ENCODE measurements around the gene WDR64. TPM values are rescaled to one million over a fixed set of nuclear protein-coding genes. Genes with fewer than 3 reads are reported as not detected.
"Not testable (repeated sequence)": the region's sequence is repeated elsewhere in the genome, so short reads cannot be mapped to it uniquely, and the experiment has no call there.

WDR64 gene
- total RNA-seq, 6 experiments from 2014 or later: 0.17 to 0.27 TPM; not detected in 4

- TF ChIP-seq, protein P1, sequence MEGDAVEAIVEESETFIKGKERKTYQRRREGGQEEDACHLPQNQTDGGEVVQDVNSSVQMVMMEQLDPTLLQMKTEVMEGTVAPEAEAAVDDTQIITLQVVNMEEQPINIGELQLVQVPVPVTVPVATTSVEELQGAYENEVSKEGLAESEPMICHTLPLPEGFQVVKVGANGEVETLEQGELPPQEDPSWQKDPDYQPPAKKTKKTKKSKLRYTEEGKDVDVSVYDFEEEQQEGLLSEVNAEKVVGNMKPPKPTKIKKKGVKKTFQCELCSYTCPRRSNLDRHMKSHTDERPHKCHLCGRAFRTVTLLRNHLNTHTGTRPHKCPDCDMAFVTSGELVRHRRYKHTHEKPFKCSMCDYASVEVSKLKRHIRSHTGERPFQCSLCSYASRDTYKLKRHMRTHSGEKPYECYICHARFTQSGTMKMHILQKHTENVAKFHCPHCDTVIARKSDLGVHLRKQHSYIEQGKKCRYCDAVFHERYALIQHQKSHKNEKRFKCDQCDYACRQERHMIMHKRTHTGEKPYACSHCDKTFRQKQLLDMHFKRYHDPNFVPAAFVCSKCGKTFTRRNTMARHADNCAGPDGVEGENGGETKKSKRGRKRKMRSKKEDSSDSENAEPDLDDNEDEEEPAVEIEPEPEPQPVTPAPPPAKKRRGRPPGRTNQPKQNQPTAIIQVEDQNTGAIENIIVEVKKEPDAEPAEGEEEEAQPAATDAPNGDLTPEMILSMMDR (IDR thresholded peaks at IDR 0.05): no peak
- no peak for TF ChIP-seq POLR2A (IDR thresholded peaks at IDR 0.05)
- H3K4me1 ChIP-seq: no peaks in the 10 kb centered on the region
- H3K9me3 ChIP-seq: no peaks in the 10 kb centered on the region
- H3K27ac ChIP-seq: no peak overlapping the region
- no peaks in the 10 kb centered on the region for H3K27me3 ChIP-seq
- intact Hi-C loops (cut with DNase I): no loop called here
- 74% methylated on average over 6 of the region's 6 CpGs for WGBS (ENCODE audit: insufficient coverage, low coverage, low lambda C conversion rate, missing lambda C conversion rate)
- ATAC-seq (peak in 1 of 4 donors; percentile 61), DNase-seq (no peak)
- no peak overlapping the region for H3K4me3 ChIP-seq
- H3K36me3 ChIP-seq: no peaks in the 10 kb centered on the region
Observed at GRCh38 chr1:241702442-241703373, 50.6 kb downstream of the WDR64 start.

DNA sequence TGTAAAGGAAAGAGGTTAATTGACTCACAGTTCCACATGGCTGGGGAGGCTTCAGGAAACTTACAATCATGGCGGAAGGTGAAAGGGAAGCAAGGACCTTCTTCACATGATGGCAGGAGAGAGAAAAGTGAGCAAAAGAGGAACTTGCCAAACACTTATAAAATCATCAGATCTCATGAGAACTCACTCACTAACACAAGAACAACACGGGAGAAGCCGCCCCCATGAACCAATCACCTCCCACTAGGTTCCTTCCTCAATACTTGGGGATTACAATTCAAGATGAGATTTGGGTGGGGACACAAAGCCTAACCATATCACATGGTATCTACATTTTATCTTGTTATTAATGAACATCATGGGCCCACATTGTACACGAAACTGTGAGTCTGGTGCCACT is 51.7 kb downstream of the WDR64 start:
- H3K9me3 ChIP-seq; DNase-seq; H3K36me3 ChIP-seq; H3K27me3 ChIP-seq; intact Hi-C loops (cut with DNase I); ATAC-seq; H3K4me3 ChIP-seq; H3K4me1 ChIP-seq; H3K27ac ChIP-seq: not testable (repeated sequence)
- WGBS (ENCODE audit: insufficient coverage, low coverage, low lambda C conversion rate, missing lambda C conversion rate): 83% methylated on average over 4 of the region's 4 CpGs

GRCh38 chr1:241706257-241706656 is 54.2 kb downstream of the WDR64 start:
- TF ChIP-seq POLR2A (IDR thresholded peaks at IDR 0.05): no peak
- TF ChIP-seq, protein P1 (IDR thresholded peaks at IDR 0.05): no peak
- no peaks in the 10 kb centered on the region for H3K27me3 ChIP-seq
- DNase-seq (no peak), ATAC-seq (peak in 1 of 4 donors; percentile 77)
- no peaks in the 10 kb centered on the region for H3K36me3 ChIP-seq
- no peaks in the 10 kb centered on the region for H3K9me3 ChIP-seq
- intact Hi-C loops (cut with DNase I): no loop called here
- H3K27ac ChIP-seq: no peak overlapping the region
- no peaks in the 10 kb centered on the region for H3K4me1 ChIP-seq
- no peak overlapping the region for H3K4me3 ChIP-seq
- 80% methylated on average over 1 of the region's 2 CpGs for WGBS (ENCODE audit: insufficient coverage, low coverage, low lambda C conversion rate, missing lambda C conversion rate)

DNA sequence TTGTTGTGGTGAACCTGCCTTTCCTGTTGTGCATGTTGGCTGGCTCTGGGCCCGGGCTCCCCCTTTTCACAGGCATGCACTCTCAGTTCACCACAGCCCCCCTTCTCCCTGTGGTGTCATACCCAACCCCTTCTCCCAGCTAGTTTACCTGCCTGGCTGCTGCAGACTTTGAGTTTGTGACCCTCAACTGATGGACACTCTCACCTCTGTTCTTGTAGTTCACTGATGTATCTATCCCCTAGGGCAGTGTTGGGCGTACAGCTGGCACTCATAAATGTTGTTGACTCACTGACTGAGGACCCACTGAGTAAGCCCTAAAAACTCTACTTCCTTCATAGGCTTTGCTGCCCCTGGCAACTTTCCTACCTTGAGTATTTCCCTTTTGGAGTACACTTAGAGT is 54.9 kb downstream of the WDR64 start:
- no peak for DNase-seq

GRCh38 chr1:241707442-241707841 is 55.4 kb downstream of the WDR64 start:
- DNase-seq (no peak), ATAC-seq (no peak)
- no peak overlapping the region for H3K27ac ChIP-seq
- intact Hi-C loops (cut with DNase I): no loop called here
- H3K9me3 ChIP-seq: no peaks in the 10 kb centered on the region
- no peak overlapping the region for H3K4me3 ChIP-seq
- no peaks in the 10 kb centered on the region for H3K27me3 ChIP-seq
- TF ChIP-seq, protein P1 (IDR thresholded peaks at IDR 0.05): no peak
- TF ChIP-seq POLR2A (IDR thresholded peaks at IDR 0.05): no peak
- 81% methylated on average over 2 of the region's 2 CpGs for WGBS (ENCODE audit: insufficient coverage, low coverage, low lambda C conversion rate, missing lambda C conversion rate)
- H3K36me3 ChIP-seq: no peaks in the 10 kb centered on the region
- no peaks in the 10 kb centered on the region for H3K4me1 ChIP-seq

More for the DNA sequence above, 54.9 kb downstream of the WDR64 start:
- Histone ChIP-seq H3K4me1 (no peaks in the 10 kb centered on the region), H3K27ac (no peak overlapping the region), H3K27me3 (no peaks in the 10 kb centered on the region), H3K36me3 (no peaks in the 10 kb centered on the region), H3K9me3 (no peaks in the 10 kb centered on the region), H3K4me3 (no peak overlapping the region)
- WGBS (ENCODE audit: insufficient coverage, low coverage, low lambda C conversion rate, missing lambda C conversion rate): 38% methylated on average over 1 of the region's 2 CpGs
- ATAC-seq: no peak
- TF ChIP-seq, protein P1 (IDR thresholded peaks at IDR 0.05): no peak
- TF ChIP-seq POLR2A (IDR thresholded peaks at IDR 0.05): no peak
- intact Hi-C loops (cut with DNase I): no loop called here
